GM10266 (cell line): Measurements from ENCODE around the gene MYRFL.

Experiments used
- DNase-seq: peaks from one replicate; pipeline ENCODE4 v3.0.0; 2012; ENCODE audit errors: extremely low spot score
- CTCF ChIP-seq: IDR thresholded peaks from 2 replicates; pipeline ENCODE4 v1.5.1; 2012; ENCODE audit warnings: mild to moderate bottlenecking, low read depth; ENCODE audit not compliant: control insufficient read depth, insufficient read depth; ENCODE audit errors: missing control alignments

MYRFL gene

GRCh38 chr12:69932154-69932553 is 107.1 kb downstream of the MYRFL start:
- no peak for TF ChIP-seq CTCF
- DNase-seq: no peak

GRCh38 chr12:69932676-69933552 is 107.9 kb downstream of the MYRFL start:
- DNase-seq: no peak
- no peak for TF ChIP-seq CTCF

GRCh38 chr12:69934011-69934410 is 109.0 kb downstream of the MYRFL start:
- DNase-seq: no peak
- no peak for TF ChIP-seq CTCF

- DNase-seq: no peak
- TF ChIP-seq CTCF: no peak
These were observed 110.6 kb downstream of the MYRFL start for GRCh38 chr12:69935651-69936100.

GRCh38 chr12:69936214-69936731 is 111.2 kb downstream of the MYRFL start:
- TF ChIP-seq CTCF: no peak
- DNase-seq: no peak

GRCh38 chr12:69936766-69937165 is 111.7 kb downstream of the MYRFL start:
- no peak for TF ChIP-seq CTCF

GRCh38 chr12:69947123-69947522 is 122.1 kb downstream of the MYRFL start:
- no peak for DNase-seq
- TF ChIP-seq CTCF: no peak

More at GRCh38 chr12:69936766-69937165, 111.7 kb downstream of the MYRFL start:
- DNase-seq: no peak
